Activated CD4-positive, alpha-beta T cell treated with anti-CD3 and anti-CD28 coated beads for 36 hours (primary cell): ENCODE results near the gene PARP14. TPM values are rescaled to one million over a fixed set of nuclear protein-coding genes. Genes with fewer than 3 reads are reported as not detected.
"Not testable (repeated sequence)": the region's sequence is repeated elsewhere in the genome, so short reads cannot be mapped to it uniquely, and the experiment has no call there.

Experiments used
- ATAC-seq: fragments of 200-7000 bp; cut with Tn5 transposase; one replicate; pipeline ENCODE4 v1.10.0; 2021; ENCODE audit warnings: mild to moderate bottlenecking, moderate library complexity
- CTCF ChIA-PET: fragments of 350-600 bp; sonication (Branson Sonifier 250); formaldehyde crosslinking; loops from one replicate; lab custom pipeline; 2021; ENCODE audit warnings: antibody characterized with exemption; lab: Charles Lee
- POLR2A ChIA-PET: fragments of 350-600 bp; sonication (Branson Sonifier 250); formaldehyde crosslinking; loops from one replicate; lab custom pipeline; 2021; ENCODE audit warnings: antibody characterized with exemption, inconsistent platforms; lab: Charles Lee
- DNase-seq: peaks from one replicate; pipeline ENCODE4 v3.0.0-alpha.2; 2020
- H3K27ac Mint-ChIP-seq: one replicate; pipeline ENCODE4 v1.8.0; 2021; ENCODE audit warnings: mixed read lengths
- H3K27me3 Mint-ChIP-seq: one replicate; pipeline ENCODE4 v1.8.0; 2021; ENCODE audit warnings: mixed read lengths
- H3K36me3 Mint-ChIP-seq: one replicate; pipeline ENCODE4 v1.8.0; 2021; ENCODE audit warnings: low read depth, mixed read lengths
- H3K4me1 Mint-ChIP-seq: one replicate; pipeline ENCODE4 v1.8.0; 2021; ENCODE audit warnings: mixed read lengths
- H3K4me3 Mint-ChIP-seq: one replicate; pipeline ENCODE4 v1.8.0; 2021; ENCODE audit warnings: mild to moderate bottlenecking, moderate library complexity, mixed read lengths
- H3K9me3 Mint-ChIP-seq: one replicate; pipeline ENCODE4 v1.8.0; 2021; ENCODE audit warnings: low read depth, mixed read lengths
- intact Hi-C, 2 experiments: fragments of 100-400 bp; cut with DNase I in 1 of 2; cut with micrococcal nuclease in 1 of 2; formaldehyde crosslinking; loops; one replicate each; pipeline versions ENCODE4 v1.14.2 to v1.15.1; 2022 to 2024; cut with DNase I, micrococcal nuclease
- total RNA-seq, 2 experiments: library from RNA; stranded (reverse); gene quantifications; one replicate each; pipeline ENCODE4 v1.2.3, GENCODE V29; 2021

The PARP14 gene
- total RNA-seq, 2 experiments from 2014 or later: 51.6 to 57.9 TPM

- Mint-ChIP-seq H3K27ac (peak overlapping the region; percentile 6), H3K9me3 (no peaks in the 10 kb centered on the region), H3K4me1 (peaks cover 47% of the 10 kb centered on the region), H3K4me3 (no peak overlapping the region), H3K36me3 (peaks cover 6% of the 10 kb centered on the region), H3K27me3 (no peaks in the 10 kb centered on the region)
- ATAC-seq (no peak), DNase-seq (no peak)
- intact Hi-C loops: loop anchor here (2.0 to 5.0 kb wide), 4 partner anchors 68 to 1132 kb away; partner anchors contain the start of genes FAM162A (in 2 of the 2) and PARP15 (in 1 of the 2)
- CTCF ChIA-PET: interaction anchor here (0.7 to 4.8 kb wide), 36 partner anchors 9 to 314 kb away, joined by 3 to 58 read pairs (median 5); partner anchors contain the start of genes DTX3L, FAM162A, MIX23 and PARP9
- POLR2A ChIA-PET: interaction anchor here (0.9 to 1.8 kb wide), 3 partner anchors 114 to 262 kb away, joined by 3 to 7 read pairs (median 4); partner anchors contain the start of genes DTX3L, PARP9 and WDR5B
Measured at GRCh38 chr3:122678506-122678905, 2.1 kb upstream of the PARP14 start.

- H3K27ac Mint-ChIP-seq: peak overlapping the region; percentile 97
Measured at GRCh38 chr3:122679085-122679881, 1.4 kb upstream of the PARP14 start.

GRCh38 chr3:122679882-122680474 is 661 bp upstream of the PARP14 start:
- H3K27ac Mint-ChIP-seq: peak overlapping the region; percentile 97
- no peaks in the 10 kb centered on the region for H3K9me3 Mint-ChIP-seq
- peak; percentile 42 for DNase-seq
- intact Hi-C loops: loop anchor here (1.0 to 10.0 kb wide), 17 partner anchors 11 to 1133 kb away; partner anchors contain the start of genes FAM162A (in 2 of the 2), WDR5B (in 2 of the 2), EAF2 (in 1 of the 2) and HSPBAP1 (in 1 of the 2)
- ATAC-seq: peak; percentile 22
- peak overlapping the region; percentile 95 for H3K4me3 Mint-ChIP-seq
- ChIA-PET POLR2A (interaction anchor here (0.6 to 1.8 kb wide), 5 partner anchors 21 to 264 kb away, joined by 3 to 7 read pairs (median 4); partner anchors contain the start of genes DTX3L, HSPBAP1, PARP9 and WDR5B), CTCF (interaction anchor here (0.6 to 4.8 kb wide), 39 partner anchors 8 to 594 kb away, joined by 3 to 58 read pairs (median 5); partner anchors contain the start of genes DTX3L, FAM162A, MIX23 and PARP9)
- H3K27me3 Mint-ChIP-seq: no peaks in the 10 kb centered on the region
- peaks cover 52% of the 10 kb centered on the region for H3K4me1 Mint-ChIP-seq
- peaks cover 9% of the 10 kb centered on the region for H3K36me3 Mint-ChIP-seq

More at GRCh38 chr3:122679085-122679881, 1.4 kb upstream of the PARP14 start:
- ATAC-seq (peak; percentile 69), DNase-seq (peak; percentile 91)
- Mint-ChIP-seq H3K36me3 (peaks cover 6% of the 10 kb centered on the region), H3K4me1 (peaks cover 51% of the 10 kb centered on the region), H3K27me3 (no peaks in the 10 kb centered on the region), H3K9me3 (no peaks in the 10 kb centered on the region), H3K4me3 (peak overlapping the region; percentile 95)
- ChIA-PET POLR2A (interaction anchor here (0.9 to 1.8 kb wide), 5 partner anchors 22 to 263 kb away, joined by 3 to 7 read pairs (median 4); partner anchors contain the start of genes DTX3L, PARP9 and WDR5B), CTCF (interaction anchor here (0.6 to 4.8 kb wide), 52 partner anchors 9 to 595 kb away, joined by 3 to 58 read pairs (median 4); partner anchors contain the start of genes DTX3L, FAM162A, MIX23 and PARP9)
- intact Hi-C loops: loop anchor here (1.0 to 5.0 kb wide), 10 partner anchors 10 to 1132 kb away; partner anchors contain the start of genes FAM162A (in 2 of the 2) and PARP15 (in 1 of the 2)

- ChIA-PET POLR2A (no interaction called here), CTCF (interaction anchor here (0.8 to 4.8 kb wide), 7 partner anchors 10 to 288 kb away, joined by 3 to 55 read pairs (median 11); partner anchors contain the start of genes DTX3L and PARP9)
- intact Hi-C loops: loop anchor here in 1 of 2 experiments (2.0 to 10.0 kb wide), 4 partner anchors 111 to 847 kb away; partner anchors contain the start of genes EAF2, HSPBAP1, IQCB1 and SEC22A
- no peaks in the 10 kb centered on the region for H3K27me3 Mint-ChIP-seq
- H3K27ac Mint-ChIP-seq: peak overlapping the region; percentile 97
- peak overlapping the region; percentile 95 for H3K4me3 Mint-ChIP-seq
- ATAC-seq (no peak), DNase-seq (no peak)
- H3K4me1 Mint-ChIP-seq: peaks cover 52% of the 10 kb centered on the region
- no peaks in the 10 kb centered on the region for H3K9me3 Mint-ChIP-seq
- H3K36me3 Mint-ChIP-seq: peaks cover 13% of the 10 kb centered on the region
Measured at GRCh38 chr3:122681284-122681973, 790 bp downstream of the PARP14 start.

- DNase-seq (no peak), ATAC-seq (no peak)
- intact Hi-C loops: loop anchor here in 1 of 2 experiments (2.0 to 10.0 kb wide), 4 partner anchors 111 to 847 kb away; partner anchors contain the start of genes EAF2, HSPBAP1, IQCB1 and SEC22A
- ChIA-PET CTCF (interaction anchor here (0.8 to 4.8 kb wide), 3 partner anchors 13 to 123 kb away, joined by 3 to 55 read pairs (median 3); no protein-coding TSS in a partner anchor), POLR2A (no interaction called here)
- Mint-ChIP-seq H3K27ac (peak overlapping the region; percentile 97), H3K9me3 (no peaks in the 10 kb centered on the region), H3K36me3 (peaks cover 18% of the 10 kb centered on the region), H3K4me3 (peak overlapping the region; percentile 95), H3K4me1 (peaks cover 57% of the 10 kb centered on the region), H3K27me3 (no peaks in the 10 kb centered on the region)
Measured at GRCh38 chr3:122681974-122682409, 1.4 kb downstream of the PARP14 start.

GRCh38 chr3:122682778-122683411 is 2.3 kb downstream of the PARP14 start:
- ATAC-seq, DNase-seq, H3K27ac Mint-ChIP-seq, POLR2A ChIA-PET, H3K9me3 Mint-ChIP-seq, H3K27me3 Mint-ChIP-seq: not testable (repeated sequence)
- Mint-ChIP-seq H3K36me3 (peaks cover 27% of the 10 kb centered on the region), H3K4me1 (peaks cover 59% of the 10 kb centered on the region), H3K4me3 (peak overlapping the region; percentile 95)
- CTCF ChIA-PET: interaction anchor here (1.0 to 1.4 kb wide), 3 partner anchors 11 to 124 kb away, joined by 3 to 6 read pairs (median 3); no protein-coding TSS in a partner anchor
- intact Hi-C loops: loop anchor here in 1 of 2 experiments (5.0 to 10.0 kb wide), 3 partner anchors 519 to 848 kb away; partner anchors contain the start of genes EAF2, IQCB1 and SEC22A

GRCh38 chr3:122687298-122687697 is 6.7 kb downstream of the PARP14 start:
- Mint-ChIP-seq H3K4me1 (peaks cover 24% of the 10 kb centered on the region), H3K9me3 (no peaks in the 10 kb centered on the region), H3K4me3 (no peak overlapping the region), H3K27me3 (no peaks in the 10 kb centered on the region), H3K36me3 (peaks cover 39% of the 10 kb centered on the region), H3K27ac (no peak overlapping the region)
- intact Hi-C loops: loop anchor here in 1 of 2 experiments (10.0 kb wide), 1 partner anchor 852 kb away; the partner anchor contains the start of genes EAF2 and IQCB1
- DNase-seq (no peak), ATAC-seq (peak; percentile 24)
- ChIA-PET CTCF (interaction anchor here (0.5 to 3.1 kb wide), 9 partner anchors 8 to 606 kb away, joined by 3 to 12 read pairs (median 3); partner anchors contain the start of genes DTX3L and PARP9), POLR2A (interaction anchor here (0.6 to 0.9 kb wide), 2 partner anchors 11 to 173 kb away, joined by 3 to 6 read pairs; partner anchors contain the start of gene KPNA1)

GRCh38 chr3:122688996-122689395 is 8.4 kb downstream of the PARP14 start:
- DNase-seq: no peak
- Mint-ChIP-seq H3K4me3 (no peak overlapping the region), H3K27ac (no peak overlapping the region), H3K27me3 (no peaks in the 10 kb centered on the region), H3K9me3 (no peaks in the 10 kb centered on the region), H3K36me3 (peaks cover 43% of the 10 kb centered on the region), H3K4me1 (peaks cover 11% of the 10 kb centered on the region)
- intact Hi-C loops: loop anchor here in 1 of 2 experiments (10.0 kb wide), 1 partner anchor 854 kb away; the partner anchor contains the start of genes EAF2 and IQCB1
- CTCF ChIA-PET: interaction anchor here (2.1 to 3.1 kb wide), 2 partner anchors 10 to 66 kb away, joined by 4 to 12 read pairs; no protein-coding TSS in a partner anchor
- no peak for ATAC-seq
- POLR2A ChIA-PET: no interaction called here

- Mint-ChIP-seq H3K4me3 (no peak overlapping the region), H3K27me3 (no peaks in the 10 kb centered on the region), H3K4me1 (peaks cover 8% of the 10 kb centered on the region), H3K36me3 (peaks cover 46% of the 10 kb centered on the region), H3K9me3 (no peaks in the 10 kb centered on the region), H3K27ac (no peak overlapping the region)
- CTCF ChIA-PET: interaction anchor here (3.1 kb wide), 1 partner anchor 10 kb away, joined by 12 read pairs; no protein-coding TSS in a partner anchor
- DNase-seq: no peak
- intact Hi-C loops: loop anchor here in 1 of 2 experiments (10.0 kb wide), 1 partner anchor 855 kb away; the partner anchor contains the start of genes EAF2 and IQCB1
- POLR2A ChIA-PET: no interaction called here
- ATAC-seq: no peak
Measured at GRCh38 chr3:122689587-122689986, 8.9 kb downstream of the PARP14 start.
